ENCODE measurements around the gene SH3BP4. TPM values are rescaled to one million over a fixed set of nuclear protein-coding genes. Genes with fewer than 3 reads are reported as not detected.

The SH3BP4 gene
- total and polyA plus RNA-seq, 2 of the 13 experiments (the other 11 are each of a cell fraction or from before 2014, with no cell fraction given): 34.6 to 99.1 TPM

- ChIA-PET CTCF (ENCODE audit: low intra/inter-chr PET ratio, low total read pairs) (no interaction called here), POLR2A (no interaction called here)
- FAIRE-seq (no peak), DNase-seq (ENCODE audit: low spot score) (no peak), ATAC-seq (no peak)
- BruUV-seq (replicated peaks): no TSS peak
- Histone ChIP-seq H3K4me1 (ENCODE audit: insufficient read depth, low read length) (peaks cover 21% of the 10 kb centered on the region), H3K4me2 (ENCODE audit: low read depth, low read length) (no peak overlapping the region), H3K36me3 (replicated peaks in 1 of 2; ENCODE audit: control insufficient read depth in 1 of 2, insufficient read depth in 2 of 2, low read length in 2 of 2) (no peaks in the 10 kb centered on the region), H3K79me2 (ENCODE audit: insufficient read depth, low read length) (no peaks in the 10 kb centered on the region), H3K9ac (ENCODE audit: insufficient read depth, low read depth, low read length) (no peak overlapping the region), H4K20me1 (ENCODE audit: insufficient read depth, low read length) (no peaks in the 10 kb centered on the region), H3K9me3 (ENCODE audit: low read length) (no peaks in the 10 kb centered on the region), H3K27ac (ENCODE audit: extremely low read length, insufficient read depth, low read length) (no peak overlapping the region), H3K4me3 (replicated peaks in 1 of 3; ENCODE audit: insufficient read depth in 1 of 3, low read depth in 2 of 3, low read length in 3 of 3) (no peak overlapping the region), H3K27me3 (ENCODE audit: control insufficient read depth in 1 of 2, insufficient read depth in 2 of 2, low read length in 2 of 2) (peaks cover 2 to 41% of the 10 kb centered on the region in 2 experiments; a peak in 4 of 5 replicates), H2AFZ (ENCODE audit: low read length) (no peak overlapping the region)
- intact Hi-C loops (cut with micrococcal nuclease; ENCODE audit: unreplicated experiment): no loop called here
- in situ Hi-C loops (cut with HindIII; ENCODE audit: extremely low pct_ligation_motif_present, low pct_unique_long_range_greater_than_20kb): no loop called here
- no peak for TF ChIP-seq MAFG (CRISPR knock-in tag; IDR thresholded peaks at IDR 0.05)
- no peak for TF ChIP-seq ZBTB26 (CRISPR knock-in tag; IDR thresholded peaks at IDR 0.05; ENCODE audit: borderline replicate concordance)
- no peak for TF ChIP-seq SNRNP70 (IDR thresholded peaks at IDR 0.05; ENCODE audit: low read depth, low read length)
- TF ChIP-seq SIN3B (IDR thresholded peaks at IDR 0.05; ENCODE audit: low read length): no peak
- no peak for TF ChIP-seq KDM5B (CRISPR knock-in tag; IDR thresholded peaks at IDR 0.05; ENCODE audit: borderline replicate concordance)
- no peak for TF ChIP-seq EEA1 (CRISPR knock-in tag; IDR thresholded peaks at IDR 0.05; ENCODE audit: borderline replicate concordance)
- TF ChIP-seq ZNF7 (CRISPR knock-in tag; IDR thresholded peaks at IDR 0.05): peak; percentile 35; the same call in 1 of the 2 replicates
- 30% methylated on average over 2 of the region's 2 CpGs for WGBS (ENCODE audit: low lambda C conversion rate)
Measured at GRCh38 chr2:235095569-235095968, 143.8 kb downstream of the SH3BP4 start.

GRCh38 chr2:235096447-235096846, 144.6 kb downstream of the SH3BP4 start:
- no peaks in the 10 kb centered on the region for H3K36me3 ChIP-seq (replicated peaks in 1 of 2; ENCODE audit: control insufficient read depth in 1 of 2, insufficient read depth in 2 of 2, low read length in 2 of 2)
- H3K4me1 ChIP-seq (ENCODE audit: insufficient read depth, low read length): peaks cover 21% of the 10 kb centered on the region
- peaks cover 4 to 47% of the 10 kb centered on the region in 2 experiments; a peak in 4 of 5 replicates for H3K27me3 ChIP-seq (ENCODE audit: control insufficient read depth in 1 of 2, insufficient read depth in 2 of 2, low read length in 2 of 2)
- 74% methylated on average over 4 of the region's 4 CpGs for WGBS (ENCODE audit: low lambda C conversion rate)
- in situ Hi-C loops (cut with HindIII; ENCODE audit: extremely low pct_ligation_motif_present, low pct_unique_long_range_greater_than_20kb): no loop called here
- H3K9me3 ChIP-seq (ENCODE audit: low read length): no peaks in the 10 kb centered on the region
- ChIA-PET POLR2A (no interaction called here), CTCF (ENCODE audit: low intra/inter-chr PET ratio, low total read pairs) (no interaction called here)
- ATAC-seq: no peak
- no peaks in the 10 kb centered on the region for H4K20me1 ChIP-seq (ENCODE audit: insufficient read depth, low read length)
- no peak overlapping the region for H2AFZ ChIP-seq (ENCODE audit: low read length)
- H3K4me2 ChIP-seq (ENCODE audit: low read depth, low read length): no peak overlapping the region
- no peaks in the 10 kb centered on the region for H3K79me2 ChIP-seq (ENCODE audit: insufficient read depth, low read length)
- no peak overlapping the region for H3K9ac ChIP-seq (ENCODE audit: insufficient read depth, low read depth, low read length)
- no peak overlapping the region for H3K27ac ChIP-seq (ENCODE audit: extremely low read length, insufficient read depth, low read length)
- intact Hi-C loops (cut with micrococcal nuclease; ENCODE audit: unreplicated experiment): no loop called here
- no TSS peak for BruUV-seq (replicated peaks)
- DNase-seq (ENCODE audit: low spot score): no peak
- no peak for FAIRE-seq
- H3K4me3 ChIP-seq (replicated peaks in 1 of 3; ENCODE audit: insufficient read depth in 1 of 3, low read depth in 2 of 3, low read length in 3 of 3): no peak overlapping the region
- no peak for TF ChIP-seq MED8 (CRISPR knock-in tag; IDR thresholded peaks at IDR 0.05; ENCODE audit: insufficient replicate concordance)
- TF ChIP-seq HNRNPUL1 (IDR thresholded peaks at IDR 0.05; ENCODE audit: low read depth, low read length): no peak
- no peak for TF ChIP-seq KLF13 (CRISPR knock-in tag; IDR thresholded peaks at IDR 0.05)
- no peak for TF ChIP-seq ZBTB37 (CRISPR knock-in tag; IDR thresholded peaks at IDR 0.05)
- no peak for TF ChIP-seq ZNF446 (CRISPR knock-in tag; IDR thresholded peaks at IDR 0.05)
- no peak for TF ChIP-seq ZBTB38 (CRISPR knock-in tag; IDR thresholded peaks at IDR 0.05)
- no peak for TF ChIP-seq YEATS2 (CRISPR knock-in tag; IDR thresholded peaks at IDR 0.05; ENCODE audit: borderline replicate concordance)
- TF ChIP-seq MYNN (CRISPR knock-in tag; IDR thresholded peaks at IDR 0.05; ENCODE audit: low read depth): no peak
- TF ChIP-seq PRMT3 (CRISPR knock-in tag; IDR thresholded peaks at IDR 0.05; ENCODE audit: borderline replicate concordance, low read depth): no peak
- TF ChIP-seq ZKSCAN8 (CRISPR knock-in tag; IDR thresholded peaks at IDR 0.05; ENCODE audit: borderline replicate concordance): no peak
- no peak for TF ChIP-seq ARHGAP35 (CRISPR knock-in tag; IDR thresholded peaks at IDR 0.05; ENCODE audit: borderline replicate concordance)
- TF ChIP-seq MXD4 (CRISPR knock-in tag; IDR thresholded peaks at IDR 0.05): no peak

Data from HepG2 (cell line).